Thyroid gland (tissue), 4 donors: ENCODE measurements around the gene BPIFA1. TPM values are rescaled to one million over a fixed set of nuclear protein-coding genes. Genes with fewer than 3 reads are reported as not detected.

Experiments
- DNase-seq, 2 donors: peaks; one replicate each; pipeline ENCODE4 v3.0.0-alpha.2; 2019
- H3K27ac ChIP-seq, 3 donors: fragments of 200-600 bp; sonication (generic); 1 replicate in 2 of 3; 2 replicates in 1 of 3; pipeline ENCODE4 v1.5.1; 2016 to 2019; ENCODE audit warnings: mild to moderate bottlenecking in 1 of 3, moderate library complexity in 1 of 3
- H3K27me3 ChIP-seq: fragments of 200-600 bp; sonication (generic); one replicate; pipeline ENCODE4 v1.5.1; 2019
- H3K36me3 ChIP-seq, 2 donors: fragments of 200-600 bp; sonication (generic); one replicate each; pipeline ENCODE4 v1.5.1; 2016 to 2019
- H3K4me1 ChIP-seq, 2 donors: fragments of 200-600 bp; sonication (generic); one replicate each; pipeline ENCODE4 v1.5.1; 2017 to 2019
- H3K4me3 ChIP-seq, 3 donors: fragments of 200-600 bp; sonication (generic); replicated peaks in 1 of 3; 1 replicate in 2 of 3; 2 replicates in 1 of 3; pipeline ENCODE4 v1.5.1; 2016; ENCODE audit warnings: mild to moderate bottlenecking in 1 of 3
- H3K9me3 ChIP-seq: fragments of 200-600 bp; sonication (generic); one replicate; pipeline ENCODE4 v1.5.1; 2017
- POLR2A ChIP-seq, 2 donors: fragments of 450-650 bp; IDR thresholded peaks; one replicate each; pipeline ENCODE4 v1.6.1; 2017; ENCODE audit warnings: antibody characterized with exemption in 2 of 2, mild to moderate bottlenecking in 2 of 2, moderate library complexity in 1 of 2
- WGBS, 2 donors: methylation state at CpG; one replicate each; pipeline ENCODE4 v1.1.5; 2017; 5-methylcytosine and 5-hydroxymethylcytosine counted together
- intact Hi-C: fragments of 100-400 bp; cut with DNase I; formaldehyde crosslinking; loops from one replicate; pipeline ENCODE4 v1.15.1; 2023
- total RNA-seq, 4 donors: library from RNA; depleted of rRNA; stranded (reverse); fragments of >200 nt; gene quantifications; one replicate each; pipeline ENCODE4 v1.2.3, GENCODE V29; 2016
- TF ChIP-seq, protein P1 (sequence below), 6 experiments: fragments of 200-600 bp in 3 of 6; fragments of 450-650 bp in 3 of 6; sonication (generic) in 3 of 6; IDR thresholded peaks; one replicate each; pipeline ENCODE4 v1.5.1; 2016 to 2019; ENCODE audit warnings: antibody characterized with exemption in 6 of 6, mild to moderate bottlenecking in 2 of 6, inconsistent platforms in 1 of 6, moderate library complexity in 1 of 6

The BPIFA1 gene
- total RNA-seq, 4 donors from 2014 or later = not detected

DNA sequence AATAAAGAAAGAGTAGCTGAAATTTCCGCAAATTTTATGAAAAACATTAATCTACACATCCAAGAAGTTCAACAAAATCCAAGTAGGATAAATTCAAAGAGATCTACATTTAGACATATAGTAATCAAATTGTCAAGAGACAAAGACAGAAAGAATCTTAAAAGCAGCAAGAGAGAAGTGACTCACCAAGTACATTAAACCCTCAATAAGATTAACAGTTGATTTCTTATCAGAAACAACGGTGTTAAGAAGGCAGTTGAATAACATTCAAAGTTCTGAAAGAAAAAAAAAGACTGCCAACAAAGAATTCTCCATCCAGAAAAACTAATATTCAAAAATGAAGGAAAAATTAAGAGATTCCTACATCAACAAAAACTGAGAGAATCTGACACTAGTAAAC, 19.2 kb downstream of the BPIFA1 start:
- TF ChIP-seq POLR2A (IDR thresholded peaks at IDR 0.05) = no peak
- TF ChIP-seq, protein P1, sequence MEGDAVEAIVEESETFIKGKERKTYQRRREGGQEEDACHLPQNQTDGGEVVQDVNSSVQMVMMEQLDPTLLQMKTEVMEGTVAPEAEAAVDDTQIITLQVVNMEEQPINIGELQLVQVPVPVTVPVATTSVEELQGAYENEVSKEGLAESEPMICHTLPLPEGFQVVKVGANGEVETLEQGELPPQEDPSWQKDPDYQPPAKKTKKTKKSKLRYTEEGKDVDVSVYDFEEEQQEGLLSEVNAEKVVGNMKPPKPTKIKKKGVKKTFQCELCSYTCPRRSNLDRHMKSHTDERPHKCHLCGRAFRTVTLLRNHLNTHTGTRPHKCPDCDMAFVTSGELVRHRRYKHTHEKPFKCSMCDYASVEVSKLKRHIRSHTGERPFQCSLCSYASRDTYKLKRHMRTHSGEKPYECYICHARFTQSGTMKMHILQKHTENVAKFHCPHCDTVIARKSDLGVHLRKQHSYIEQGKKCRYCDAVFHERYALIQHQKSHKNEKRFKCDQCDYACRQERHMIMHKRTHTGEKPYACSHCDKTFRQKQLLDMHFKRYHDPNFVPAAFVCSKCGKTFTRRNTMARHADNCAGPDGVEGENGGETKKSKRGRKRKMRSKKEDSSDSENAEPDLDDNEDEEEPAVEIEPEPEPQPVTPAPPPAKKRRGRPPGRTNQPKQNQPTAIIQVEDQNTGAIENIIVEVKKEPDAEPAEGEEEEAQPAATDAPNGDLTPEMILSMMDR (IDR thresholded peaks at IDR 0.05) = no peak
- no peaks in the 10 kb centered on the region for H3K9me3 ChIP-seq
- 77 to 78% methylated on average over 2 of the region's 2 CpGs for WGBS, 2 donors
- H3K4me1 ChIP-seq = no peaks in the 10 kb centered on the region
- no peak for DNase-seq
- H3K27me3 ChIP-seq = no peaks in the 10 kb centered on the region
- no peaks in the 10 kb centered on the region for H3K36me3 ChIP-seq
- intact Hi-C loops = no loop called here
- H3K27ac ChIP-seq = no peak overlapping the region
- H3K4me3 ChIP-seq = no peak overlapping the region

DNA sequence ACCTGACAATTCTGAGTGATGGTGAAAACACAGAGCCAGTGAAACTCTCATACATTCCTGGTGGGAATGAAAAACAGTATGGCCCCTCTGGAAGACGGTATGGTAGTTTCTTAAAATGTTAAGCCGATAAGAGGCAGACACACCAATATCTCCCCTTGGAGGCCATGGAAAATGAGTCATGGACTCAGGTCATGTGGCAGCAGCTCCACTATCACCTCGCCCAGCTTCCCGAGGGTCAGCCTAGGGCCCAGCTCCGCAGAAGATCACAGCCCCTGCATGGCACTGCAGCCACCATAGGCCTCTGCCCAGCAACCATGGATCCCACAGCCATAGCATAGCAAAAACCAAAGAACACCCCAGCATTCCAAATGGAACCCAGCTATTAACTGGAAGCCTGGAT, 21.4 kb downstream of the BPIFA1 start:
- TF ChIP-seq, protein P1 (IDR thresholded peaks at IDR 0.05) = no peak
- no peak for TF ChIP-seq POLR2A (IDR thresholded peaks at IDR 0.05)
- H3K27ac ChIP-seq = no peak overlapping the region
- H3K36me3 ChIP-seq = no peaks in the 10 kb centered on the region
- H3K4me3 ChIP-seq = no peak overlapping the region
- H3K27me3 ChIP-seq = no peaks in the 10 kb centered on the region
- H3K9me3 ChIP-seq = no peaks in the 10 kb centered on the region
- 84 to 88% methylated on average over 5 of the region's 5 CpGs for WGBS, 2 donors
- no peaks in the 10 kb centered on the region for H3K4me1 ChIP-seq
- intact Hi-C loops = no loop called here
- DNase-seq = no peak

DNA sequence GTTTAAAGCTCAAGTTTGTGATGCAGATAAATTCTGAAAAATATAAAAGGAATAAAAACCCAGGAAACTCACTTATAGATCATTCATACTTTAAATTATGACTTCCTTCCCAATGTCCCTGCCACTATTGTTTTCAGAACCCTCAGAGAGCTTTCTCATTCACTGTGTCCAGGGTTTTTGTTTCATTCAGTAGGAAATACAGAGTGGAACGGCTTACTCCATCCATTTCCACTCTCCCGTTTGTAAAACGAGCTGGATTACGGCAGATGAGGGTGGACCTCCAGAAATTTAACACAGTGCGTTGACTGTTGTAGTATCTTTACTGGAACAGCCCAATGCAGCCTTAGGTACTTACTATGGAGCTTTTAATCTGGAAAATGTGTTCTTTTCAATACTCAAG, 23.6 kb downstream of the BPIFA1 start:
- Histone ChIP-seq H3K4me3 (no peak overlapping the region), H3K9me3 (no peaks in the 10 kb centered on the region), H3K27ac (no peak overlapping the region), H3K27me3 (no peaks in the 10 kb centered on the region), H3K4me1 (no peaks in the 10 kb centered on the region), H3K36me3 (no peaks in the 10 kb centered on the region)
- DNase-seq = no peak
- WGBS, 2 donors = 42 to 53% methylated on average over 5 of the region's 5 CpGs
- intact Hi-C loops = no loop called here
- TF ChIP-seq, protein P1 (IDR thresholded peaks at IDR 0.05) = no peak
- no peak for TF ChIP-seq POLR2A (IDR thresholded peaks at IDR 0.05)

DNA sequence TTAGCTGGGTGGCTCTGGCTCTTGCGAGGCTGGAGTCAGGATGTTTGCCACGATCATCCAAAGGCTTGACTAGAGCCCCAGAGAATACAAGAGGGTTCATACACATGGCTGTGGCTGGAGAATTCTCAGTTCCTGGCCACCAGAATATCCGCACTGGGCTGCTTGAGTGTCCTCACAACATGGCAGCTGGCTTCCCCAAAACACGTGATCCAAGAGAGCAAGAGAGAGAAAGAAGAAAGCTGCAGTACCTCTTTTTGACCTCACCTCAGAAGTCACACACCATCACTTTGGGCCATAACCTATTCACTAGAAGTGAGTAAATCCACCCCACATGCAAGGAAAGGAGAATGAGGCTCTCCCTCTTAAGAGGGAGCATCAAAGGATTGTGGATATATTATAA, 25.7 kb downstream of the BPIFA1 start:
- intact Hi-C loops = no loop called here
- TF ChIP-seq POLR2A (IDR thresholded peaks at IDR 0.05) = no peak
- TF ChIP-seq, protein P1 (IDR thresholded peaks at IDR 0.05) = no peak
- Histone ChIP-seq H3K4me1 (no peaks in the 10 kb centered on the region), H3K4me3 (no peak overlapping the region), H3K9me3 (no peaks in the 10 kb centered on the region), H3K27ac (no peak overlapping the region), H3K27me3 (no peaks in the 10 kb centered on the region), H3K36me3 (no peaks in the 10 kb centered on the region)
- WGBS, 2 donors = 74 to 75% methylated on average over 4 of the region's 4 CpGs
- no peak for DNase-seq

DNA sequence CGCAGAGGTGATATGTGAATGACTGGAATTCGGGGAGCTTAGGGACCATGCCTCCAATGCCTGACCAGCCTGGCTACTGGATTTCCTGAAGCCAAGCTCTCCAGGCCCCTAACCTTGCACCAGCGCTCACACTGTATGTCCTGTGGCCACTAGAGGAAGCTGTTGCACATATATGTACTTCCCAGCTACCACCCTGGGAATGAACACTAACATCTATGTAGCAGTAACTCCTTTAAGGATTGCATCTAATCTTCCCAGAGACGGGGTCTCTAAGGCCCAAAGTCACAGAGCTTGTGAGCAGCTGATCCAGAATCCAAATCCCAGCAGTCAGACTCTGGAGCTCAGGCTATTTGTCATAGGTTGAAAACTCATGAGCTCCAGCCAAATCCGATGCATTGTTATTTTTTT, 26.9 kb downstream of the BPIFA1 start:
- no peak overlapping the region for H3K4me3 ChIP-seq
- H3K27ac ChIP-seq = no peak overlapping the region
- no peaks in the 10 kb centered on the region for H3K9me3 ChIP-seq
- intact Hi-C loops = no loop called here
- 20 to 28% methylated on average over 5 of the region's 5 CpGs for WGBS, 2 donors
- TF ChIP-seq, protein P1 (IDR thresholded peaks at IDR 0.05) = peak in 5 of 6 experiments; percentile 31 to 76 (median 69)
- no peak for TF ChIP-seq POLR2A (IDR thresholded peaks at IDR 0.05)
- H3K4me1 ChIP-seq = no peaks in the 10 kb centered on the region
- no peaks in the 10 kb centered on the region for H3K36me3 ChIP-seq
- H3K27me3 ChIP-seq = no peaks in the 10 kb centered on the region
- peak; percentile 50 to 60 for DNase-seq
